SK-N-SH treated with all-trans-retinoic acid at 6 μM for 48 hours (cell line): ENCODE measurements around the gene ANKRD44.

Source experiments
- GLIS3 ChIP-seq: fragments of 250-450 bp; sonication (Bioruptor Pico); IDR thresholded peaks from 2 replicates; pipeline ENCODE4 v1.5.0; 2020; ENCODE audit warnings: mild to moderate bottlenecking, moderate library complexity
- ISL1 ChIP-seq: fragments of 250-450 bp; sonication (Bioruptor Pico); IDR thresholded peaks from 2 replicates; pipeline ENCODE4 v2.1.2; 2022; ENCODE audit warnings: mild to moderate bottlenecking, moderate library complexity
- ZFP3 ChIP-seq: fragments of 250-450 bp; sonication (Bioruptor Pico); IDR thresholded peaks from 2 replicates; pipeline ENCODE4 v1.5.0; 2020; ENCODE audit warnings: mild to moderate bottlenecking, moderate library complexity
- ZNF8 ChIP-seq: fragments of 450-650 bp; formaldehyde crosslinking; IDR thresholded peaks from 2 replicates; pipeline ENCODE4 v1.5.0; 2020; ENCODE audit warnings: mild to moderate bottlenecking, moderate library complexity
- TF ChIP-seq, protein P1 (sequence below): fragments of 250-450 bp; sonication (Bioruptor Pico); IDR thresholded peaks from 2 replicates; pipeline ENCODE4 v1.8.0; 2020; ENCODE audit warnings: mild to moderate bottlenecking, moderate library complexity, borderline replicate concordance

DNA sequence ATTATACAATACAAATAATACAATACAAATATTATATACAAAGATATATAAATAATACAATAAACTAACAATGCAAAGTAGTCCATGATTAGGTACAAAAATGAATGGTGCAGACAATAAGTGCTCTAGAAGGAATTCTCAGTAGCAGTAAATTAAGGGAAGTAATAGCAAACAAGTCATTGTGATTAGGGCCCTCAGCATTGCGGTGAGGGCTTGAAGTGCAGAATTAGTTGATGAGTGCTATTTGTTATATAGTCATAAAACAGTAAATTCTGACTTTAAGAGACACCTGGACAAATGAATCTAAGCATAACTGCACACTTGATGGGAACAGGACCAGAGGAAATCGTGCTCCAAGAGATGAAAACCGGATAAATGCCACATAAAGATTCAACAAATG is 74.9 kb downstream of the ANKRD44 start:
- TF ChIP-seq, protein P1, sequence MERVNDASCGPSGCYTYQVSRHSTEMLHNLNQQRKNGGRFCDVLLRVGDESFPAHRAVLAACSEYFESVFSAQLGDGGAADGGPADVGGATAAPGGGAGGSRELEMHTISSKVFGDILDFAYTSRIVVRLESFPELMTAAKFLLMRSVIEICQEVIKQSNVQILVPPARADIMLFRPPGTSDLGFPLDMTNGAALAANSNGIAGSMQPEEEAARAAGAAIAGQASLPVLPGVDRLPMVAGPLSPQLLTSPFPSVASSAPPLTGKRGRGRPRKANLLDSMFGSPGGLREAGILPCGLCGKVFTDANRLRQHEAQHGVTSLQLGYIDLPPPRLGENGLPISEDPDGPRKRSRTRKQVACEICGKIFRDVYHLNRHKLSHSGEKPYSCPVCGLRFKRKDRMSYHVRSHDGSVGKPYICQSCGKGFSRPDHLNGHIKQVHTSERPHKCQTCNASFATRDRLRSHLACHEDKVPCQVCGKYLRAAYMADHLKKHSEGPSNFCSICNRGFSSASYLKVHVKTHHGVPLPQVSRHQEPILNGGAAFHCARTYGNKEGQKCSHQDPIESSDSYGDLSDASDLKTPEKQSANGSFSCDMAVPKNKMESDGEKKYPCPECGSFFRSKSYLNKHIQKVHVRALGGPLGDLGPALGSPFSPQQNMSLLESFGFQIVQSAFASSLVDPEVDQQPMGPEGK (CRISPR knock-in tag), result no peak
- TF ChIP-seq ZNF8 (CRISPR knock-in tag), result no peak
- no peak for TF ChIP-seq ISL1 (CRISPR knock-in tag)
- no peak for TF ChIP-seq ZFP3
- TF ChIP-seq GLIS3 (CRISPR knock-in tag), result no peak
